PFSK-1 (cell line): ENCODE results near the gene MBTPS1.

Experiments
- FOXP2 ChIP-seq: optimal IDR thresholded peaks from 2 replicates; pipeline ENCODE3; 2011; ENCODE audit warnings: borderline replicate concordance, control low read depth, inconsistent platforms; ENCODE audit not compliant: insufficient read depth; ENCODE audit errors: extremely low read length, extremely low read depth
- POLR2AphosphoS5 ChIP-seq: IDR thresholded peaks from 2 replicates; pipeline ENCODE4 v1.6.1; 2012; ENCODE audit warnings: low read depth, mild to moderate bottlenecking, control low read depth, low read length, moderate library complexity
- REST ChIP-seq, 2 experiments: IDR thresholded peaks; 2 replicates each; pipeline versions ENCODE4 v1.6.1 to v1.8.0; 2011 to 2012; ENCODE audit warnings: low read depth in 2 of 2, low read length in 2 of 2, control low read depth in 1 of 2, inconsistent platforms in 1 of 2, mild to moderate bottlenecking in 1 of 2, moderate library complexity in 1 of 2; ENCODE audit not compliant: insufficient read depth in 1 of 2
- SIN3A ChIP-seq: IDR thresholded peaks from 2 replicates; pipeline ENCODE4 v1.6.1; 2012; ENCODE audit warnings: mild to moderate bottlenecking, low read length, moderate library complexity, borderline replicate concordance; ENCODE audit not compliant: insufficient read depth
- TAF1 ChIP-seq: IDR thresholded peaks from 2 replicates; pipeline ENCODE4 v1.6.1; 2012; ENCODE audit warnings: low read length, control low read depth, borderline replicate concordance; ENCODE audit not compliant: insufficient read depth

GRCh38 chr16:84143081-84143480, 26.3 kb upstream of the MBTPS1 start:
- no peak for TF ChIP-seq POLR2AphosphoS5
- no peak for TF ChIP-seq REST (IDR thresholded peaks at IDR 0.05; ENCODE audit: insufficient read depth in 1 of 2, low read depth in 2 of 2, low read length in 2 of 2)
- TF ChIP-seq TAF1, result no peak
- TF ChIP-seq SIN3A, result no peak
- TF ChIP-seq FOXP2, result no peak
